ENCODE data around the gene FABP6.

Gene FABP6

DNA sequence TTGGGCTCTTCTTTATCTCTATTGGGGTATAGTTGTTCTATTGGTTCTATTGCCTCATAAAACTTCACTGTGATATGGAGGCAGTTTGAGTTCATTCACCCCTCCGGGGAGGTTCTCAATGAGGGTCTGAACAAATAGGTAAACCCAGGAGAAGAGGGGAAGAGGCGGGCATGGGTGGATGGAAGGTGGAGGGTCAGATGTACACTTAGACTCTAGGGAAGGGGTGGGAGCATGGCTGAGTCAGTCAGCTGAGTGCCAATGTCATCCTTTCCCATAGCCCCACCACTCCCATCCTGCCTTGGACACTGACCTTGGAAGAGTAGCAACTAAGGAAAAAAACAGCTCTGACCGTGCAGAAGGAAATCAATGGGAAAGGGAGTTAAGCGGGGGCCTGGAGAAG, 9.9 kb upstream of the FABP6 start:
- TF ChIP-seq, protein P1, sequence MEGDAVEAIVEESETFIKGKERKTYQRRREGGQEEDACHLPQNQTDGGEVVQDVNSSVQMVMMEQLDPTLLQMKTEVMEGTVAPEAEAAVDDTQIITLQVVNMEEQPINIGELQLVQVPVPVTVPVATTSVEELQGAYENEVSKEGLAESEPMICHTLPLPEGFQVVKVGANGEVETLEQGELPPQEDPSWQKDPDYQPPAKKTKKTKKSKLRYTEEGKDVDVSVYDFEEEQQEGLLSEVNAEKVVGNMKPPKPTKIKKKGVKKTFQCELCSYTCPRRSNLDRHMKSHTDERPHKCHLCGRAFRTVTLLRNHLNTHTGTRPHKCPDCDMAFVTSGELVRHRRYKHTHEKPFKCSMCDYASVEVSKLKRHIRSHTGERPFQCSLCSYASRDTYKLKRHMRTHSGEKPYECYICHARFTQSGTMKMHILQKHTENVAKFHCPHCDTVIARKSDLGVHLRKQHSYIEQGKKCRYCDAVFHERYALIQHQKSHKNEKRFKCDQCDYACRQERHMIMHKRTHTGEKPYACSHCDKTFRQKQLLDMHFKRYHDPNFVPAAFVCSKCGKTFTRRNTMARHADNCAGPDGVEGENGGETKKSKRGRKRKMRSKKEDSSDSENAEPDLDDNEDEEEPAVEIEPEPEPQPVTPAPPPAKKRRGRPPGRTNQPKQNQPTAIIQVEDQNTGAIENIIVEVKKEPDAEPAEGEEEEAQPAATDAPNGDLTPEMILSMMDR (IDR thresholded peaks at IDR 0.05; ENCODE audit: low read depth, low read length) = no peak
- no peak for DNase-seq (ENCODE audit: low read depth in 2 of 2)
- no peak overlapping the region for H3K4me3 ChIP-seq (replicated peaks in 1 of 2; ENCODE audit: low read depth in 2 of 2, low read length in 2 of 2)

GRCh38 chr5:160221082-160221481, 8.2 kb upstream of the FABP6 start:
- TF ChIP-seq, protein P1 (IDR thresholded peaks at IDR 0.05; ENCODE audit: low read depth, low read length) = no peak
- H3K4me3 ChIP-seq (replicated peaks in 1 of 2; ENCODE audit: low read depth in 2 of 2, low read length in 2 of 2) = no peak overlapping the region
- no peak for DNase-seq (ENCODE audit: low read depth in 2 of 2)

- DNase-seq (ENCODE audit: low read depth in 2 of 2) = peak in 1 of 2 donors; percentile 38
- H3K4me3 ChIP-seq (replicated peaks in 1 of 2; ENCODE audit: low read depth in 2 of 2, low read length in 2 of 2) = no peak overlapping the region
- TF ChIP-seq, protein P1 (IDR thresholded peaks at IDR 0.05; ENCODE audit: low read depth, low read length) = no peak
Observed at GRCh38 chr5:160227012-160227411, 2.3 kb upstream of the FABP6 start.

DNA sequence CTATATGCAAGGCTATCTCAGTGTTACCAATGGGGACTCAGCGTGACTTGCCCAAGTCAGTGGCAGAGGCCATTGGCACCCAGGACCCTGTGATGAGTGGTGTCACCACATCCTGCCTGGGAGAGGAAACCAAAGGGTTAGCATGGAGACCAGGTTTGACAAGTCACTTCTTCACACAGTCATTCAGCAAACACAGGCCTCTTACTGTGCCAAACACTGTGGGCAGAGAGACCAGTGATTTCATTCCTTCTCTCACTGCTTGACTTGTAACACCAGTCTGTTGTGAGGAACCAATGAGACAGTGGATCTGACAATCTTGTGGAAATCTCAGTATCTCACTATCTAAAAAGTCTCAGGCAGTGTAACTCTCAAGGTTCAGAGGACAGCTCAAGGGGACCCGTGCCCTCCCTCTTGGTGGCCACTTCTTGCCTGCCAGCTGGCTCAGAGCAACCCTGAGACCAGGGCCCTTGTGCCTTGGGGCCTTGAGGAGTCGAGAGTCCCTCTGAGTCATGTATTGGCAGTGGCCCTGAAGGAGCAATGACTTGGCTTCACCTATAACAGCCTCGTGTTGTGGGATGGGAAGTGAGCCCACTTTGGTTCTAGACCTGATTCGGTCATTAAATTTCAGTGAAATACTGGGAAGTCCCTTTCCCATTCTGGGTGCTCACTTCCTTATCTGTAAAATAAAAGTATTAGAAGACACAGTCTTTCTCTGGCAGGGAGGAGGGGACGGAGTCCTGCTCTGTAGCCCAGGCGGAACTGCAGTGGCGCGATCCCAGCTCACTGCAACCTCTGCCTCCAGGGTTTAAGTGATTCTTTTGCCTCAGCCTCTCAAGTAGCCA, 1.6 kb downstream of the FABP6 start:
- TF ChIP-seq, protein P1 (IDR thresholded peaks at IDR 0.05; ENCODE audit: low read depth, low read length) = no peak
- peak; percentile 29 to 74 for DNase-seq (ENCODE audit: low read depth in 2 of 2)
- H3K4me3 ChIP-seq (replicated peaks in 1 of 2; ENCODE audit: low read depth in 2 of 2, low read length in 2 of 2) = no peak overlapping the region

GRCh38 chr5:160231783-160232342, 2.6 kb downstream of the FABP6 start:
- DNase-seq (ENCODE audit: low read depth in 2 of 2) = peak in 1 of 2 donors; percentile 9
- TF ChIP-seq, protein P1 (IDR thresholded peaks at IDR 0.05; ENCODE audit: low read depth, low read length) = no peak
- no peak overlapping the region for H3K4me3 ChIP-seq (replicated peaks in 1 of 2; ENCODE audit: low read depth in 2 of 2, low read length in 2 of 2)

DNA sequence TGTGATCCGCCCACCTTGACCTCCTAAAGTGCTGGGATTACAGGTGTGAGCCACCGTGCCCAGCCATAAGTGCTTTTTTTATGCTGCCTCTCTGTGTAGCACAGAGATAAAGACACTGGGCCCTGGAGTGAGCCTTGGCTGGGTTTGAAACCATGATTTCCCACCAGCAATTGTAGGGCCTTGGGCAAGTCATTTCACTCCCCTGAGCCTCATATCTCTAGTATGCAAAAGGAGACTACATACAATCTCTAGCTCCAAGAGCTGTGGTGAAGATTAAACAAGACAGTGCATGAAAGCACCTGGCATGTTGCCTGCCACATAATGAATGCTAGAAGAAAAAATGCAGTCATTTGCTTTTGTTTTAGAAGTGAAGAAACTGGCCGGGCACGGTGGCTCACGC, 3.9 kb downstream of the FABP6 start:
- TF ChIP-seq, protein P1 (IDR thresholded peaks at IDR 0.05; ENCODE audit: low read depth, low read length) = no peak

More for the DNA sequence above, 3.9 kb downstream of the FABP6 start:
- peak in 1 of 2 donors; percentile 6 for DNase-seq (ENCODE audit: low read depth in 2 of 2)
- no peak overlapping the region for H3K4me3 ChIP-seq (replicated peaks in 1 of 2; ENCODE audit: low read depth in 2 of 2, low read length in 2 of 2)
